Fibroblast of the aortic adventitia (primary cell): ENCODE data around the gene EFCAB14. TPM values are rescaled to one million over a fixed set of nuclear protein-coding genes. Genes with fewer than 3 reads are reported as not detected.

Experiments used
- DNase-seq: peaks from one replicate; pipeline ENCODE4 v3.0.0-alpha.2; 2010; ENCODE audit warnings: low read depth
- H3K4me3 ChIP-seq: 2 replicates; pipeline ENCODE4 v1.5.1; 2011; ENCODE audit warnings: low read depth, mild to moderate bottlenecking, control low read depth, low read length, moderate library complexity
- CTCF ChIP-seq: IDR thresholded peaks from 2 replicates; pipeline ENCODE4 v1.5.1; 2011; ENCODE audit warnings: mild to moderate bottlenecking, low read length, control low read depth, inconsistent platforms; ENCODE audit not compliant: insufficient read depth
- total RNA-seq: library from RNA; depleted of rRNA; stranded (reverse); fragments of >200 nt; gene quantifications from 2 replicates; pipeline ENCODE4 v1.2.3, GENCODE V29; 2012; ENCODE audit warnings: low replicate concordance

EFCAB14 gene
- total RNA-seq, 1 donor, result 70.3 TPM

GRCh38 chr1:46650491-46650890, 68.4 kb downstream of the EFCAB14 start:
- no peak overlapping the region for H3K4me3 ChIP-seq
- no peak for TF ChIP-seq CTCF
- no peak for DNase-seq

GRCh38 chr1:46649764-46650163, 69.2 kb downstream of the EFCAB14 start:
- TF ChIP-seq CTCF, result no peak
- H3K4me3 ChIP-seq, result no peak overlapping the region
- no peak for DNase-seq

GRCh38 chr1:46647611-46648010, 71.3 kb downstream of the EFCAB14 start:
- DNase-seq, result no peak
- no peak for TF ChIP-seq CTCF

GRCh38 chr1:46646844-46647243, 72.1 kb downstream of the EFCAB14 start:
- no peak overlapping the region for H3K4me3 ChIP-seq
- peak; percentile 55 for DNase-seq
- TF ChIP-seq CTCF, result no peak

More at GRCh38 chr1:46647611-46648010, 71.3 kb downstream of the EFCAB14 start:
- no peak overlapping the region for H3K4me3 ChIP-seq

- H3K4me3 ChIP-seq, result no peak overlapping the region
- DNase-seq, result peak; percentile 32
- TF ChIP-seq CTCF, result no peak
Measured at GRCh38 chr1:46646331-46646730, 72.6 kb downstream of the EFCAB14 start.

DNA sequence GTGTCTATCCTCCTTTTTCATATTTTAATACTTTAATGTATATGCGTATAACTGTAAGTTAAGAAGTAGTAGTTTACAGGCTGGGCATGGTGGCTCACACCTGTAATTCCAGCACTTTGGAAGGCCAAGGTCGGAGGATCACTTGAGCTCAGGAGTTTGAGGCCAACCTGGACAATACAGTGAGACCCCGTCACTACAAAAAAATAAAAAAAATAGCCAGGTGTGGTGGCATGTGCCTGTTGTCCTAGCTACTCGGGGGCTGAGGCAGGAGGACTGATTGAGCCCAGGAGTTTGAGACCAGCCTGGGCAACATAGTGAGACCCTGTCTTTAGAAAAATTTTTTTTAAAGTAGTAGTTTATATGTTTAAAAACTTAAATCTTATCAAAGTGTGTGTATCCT, 73.1 kb downstream of the EFCAB14 start:
- TF ChIP-seq CTCF, result no peak
- DNase-seq, result no peak
- H3K4me3 ChIP-seq, result no peak overlapping the region

DNA sequence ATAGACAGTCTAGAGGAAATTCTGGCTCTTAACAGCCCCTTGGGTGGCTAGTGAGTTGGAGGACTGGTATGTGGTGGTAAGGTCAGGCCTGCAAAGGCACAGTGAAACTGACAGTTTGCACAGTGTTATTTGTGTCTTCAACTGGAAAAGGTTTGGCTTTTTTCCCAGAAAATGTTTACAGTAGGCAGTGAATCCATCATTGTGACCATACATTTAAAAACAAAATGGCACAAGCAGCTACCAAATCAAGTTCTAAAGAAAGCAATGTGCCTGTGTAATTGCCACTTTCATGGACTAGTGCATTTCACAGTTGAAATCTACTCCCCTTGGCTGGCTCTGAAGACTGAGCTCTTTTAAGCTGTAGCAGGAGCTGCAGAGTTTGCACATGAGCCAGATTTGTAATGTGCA, 75.5 kb downstream of the EFCAB14 start:
- TF ChIP-seq CTCF, result no peak
- peak; percentile 75 for DNase-seq
- no peak overlapping the region for H3K4me3 ChIP-seq
